ENCODE data around the gene PRKD1.

PRKD1 gene

GRCh38 chr14:29927376-29928116, at the start of gene PRKD1:
TSS of gene PRKD1 (minus strand) at chr14:29927847.
- Histone ChIP-seq H4K20me1 (ENCODE audit: insufficient read depth, low read length, poor library complexity, severe bottlenecking) (no peaks in the 10 kb centered on the region), H3K9me2 (replicated peaks; ENCODE audit: low read depth, low read length) (no peaks in the 10 kb centered on the region), H3K4me2 (ENCODE audit: low read depth, low read length, poor library complexity, severe bottlenecking) (no peak within 1 kb of the TSS), H3K79me2 (ENCODE audit: insufficient read depth, low read length) (no peaks in the 10 kb centered on the region), H3K27me3 (ENCODE audit: insufficient read depth, low read length, poor library complexity, severe bottlenecking) (no peaks in the 10 kb centered on the region), H2AFZ (ENCODE audit: low read length) (no peak within 1 kb of the TSS), H3F3A (ENCODE audit: low read depth) (no peaks in the 10 kb centered on the region), H3K4me3 (ENCODE audit: low read length, poor library complexity, severe bottlenecking) (no peak within 1 kb of the TSS), H3K9ac (ENCODE audit: low read depth, low read length, poor library complexity, severe bottlenecking) (no peak within 1 kb of the TSS), H3K9me3 (ENCODE audit: insufficient read depth, low read depth, low read length) (no peaks in the 10 kb centered on the region), H3K4me1 (ENCODE audit: insufficient read depth, low read length, poor library complexity, severe bottlenecking) (no peaks in the 10 kb centered on the region), H3K36me3 (ENCODE audit: insufficient read depth, low read length) (no peaks in the 10 kb centered on the region)
- TF ChIP-seq EZH2phosphoT487 (IDR thresholded peaks at IDR 0.05; ENCODE audit: borderline replicate concordance) (no peak), CTCF (conservative IDR thresholded peaks at IDR 0.05; ENCODE audit: low read length) (no peak)

- no peak overlapping the region for H3K4me2 ChIP-seq (ENCODE audit: low read depth, low read length, poor library complexity, severe bottlenecking)
- H2AFZ ChIP-seq (ENCODE audit: low read length), result no peak overlapping the region
- H3K9me2 ChIP-seq (replicated peaks; ENCODE audit: low read depth, low read length), result no peaks in the 10 kb centered on the region
- no peaks in the 10 kb centered on the region for H3K36me3 ChIP-seq (ENCODE audit: insufficient read depth, low read length)
- no peaks in the 10 kb centered on the region for H3K4me1 ChIP-seq (ENCODE audit: insufficient read depth, low read length, poor library complexity, severe bottlenecking)
- H3K4me3 ChIP-seq (ENCODE audit: low read length, poor library complexity, severe bottlenecking), result no peak overlapping the region
- H4K20me1 ChIP-seq (ENCODE audit: insufficient read depth, low read length, poor library complexity, severe bottlenecking), result no peaks in the 10 kb centered on the region
- H3F3A ChIP-seq (ENCODE audit: low read depth), result no peaks in the 10 kb centered on the region
- no peaks in the 10 kb centered on the region for H3K79me2 ChIP-seq (ENCODE audit: insufficient read depth, low read length)
- no peak overlapping the region for H3K9ac ChIP-seq (ENCODE audit: low read depth, low read length, poor library complexity, severe bottlenecking)
- no peaks in the 10 kb centered on the region for H3K27me3 ChIP-seq (ENCODE audit: insufficient read depth, low read length, poor library complexity, severe bottlenecking)
- peaks cover 4% of the 10 kb centered on the region; the same call in 1 of the 2 replicates for H3K9me3 ChIP-seq (ENCODE audit: insufficient read depth, low read depth, low read length)
- TF ChIP-seq EZH2phosphoT487 (IDR thresholded peaks at IDR 0.05; ENCODE audit: borderline replicate concordance) (no peak), CTCF (conservative IDR thresholded peaks at IDR 0.05; ENCODE audit: low read length) (no peak)
Measured at GRCh38 chr14:29971101-29971500, 43.5 kb upstream of the PRKD1 start.

- Histone ChIP-seq H4K20me1 (ENCODE audit: insufficient read depth, low read length, poor library complexity, severe bottlenecking) (no peaks in the 10 kb centered on the region), H3K9me2 (replicated peaks; ENCODE audit: low read depth, low read length) (no peaks in the 10 kb centered on the region), H3K9ac (ENCODE audit: low read depth, low read length, poor library complexity, severe bottlenecking) (no peak overlapping the region), H2AFZ (ENCODE audit: low read length) (no peak overlapping the region), H3K4me1 (ENCODE audit: insufficient read depth, low read length, poor library complexity, severe bottlenecking) (no peaks in the 10 kb centered on the region), H3F3A (ENCODE audit: low read depth) (no peaks in the 10 kb centered on the region), H3K4me2 (ENCODE audit: low read depth, low read length, poor library complexity, severe bottlenecking) (no peak overlapping the region), H3K4me3 (ENCODE audit: low read length, poor library complexity, severe bottlenecking) (no peak overlapping the region), H3K79me2 (ENCODE audit: insufficient read depth, low read length) (no peaks in the 10 kb centered on the region), H3K36me3 (ENCODE audit: insufficient read depth, low read length) (no peaks in the 10 kb centered on the region), H3K27me3 (ENCODE audit: insufficient read depth, low read length, poor library complexity, severe bottlenecking) (no peaks in the 10 kb centered on the region), H3K9me3 (ENCODE audit: insufficient read depth, low read depth, low read length) (no peaks in the 10 kb centered on the region)
- TF ChIP-seq EZH2phosphoT487 (IDR thresholded peaks at IDR 0.05; ENCODE audit: borderline replicate concordance) (no peak), CTCF (conservative IDR thresholded peaks at IDR 0.05; ENCODE audit: low read length) (no peak)
Measured at GRCh38 chr14:29955087-29955486, 27.4 kb upstream of the PRKD1 start.
